GM21528 (cell line): ENCODE measurements around the gene CDH13.

Experiments used
- ATAC-seq: cut with Tn5 transposase; IDR thresholded peaks from one replicate; pipeline ENCODE4 v1.9.1; 2021; ENCODE audit warnings: mild to moderate bottlenecking, moderate library complexity; ENCODE audit not compliant: unreplicated experiment, low FRiP score

CDH13 gene

GRCh38 chr16:83609178-83609577 lies 982.4 kb downstream of the CDH13 start:
- no peak for ATAC-seq

GRCh38 chr16:83615141-83615952 lies 988.6 kb downstream of the CDH13 start:
- no peak for ATAC-seq

DNA sequence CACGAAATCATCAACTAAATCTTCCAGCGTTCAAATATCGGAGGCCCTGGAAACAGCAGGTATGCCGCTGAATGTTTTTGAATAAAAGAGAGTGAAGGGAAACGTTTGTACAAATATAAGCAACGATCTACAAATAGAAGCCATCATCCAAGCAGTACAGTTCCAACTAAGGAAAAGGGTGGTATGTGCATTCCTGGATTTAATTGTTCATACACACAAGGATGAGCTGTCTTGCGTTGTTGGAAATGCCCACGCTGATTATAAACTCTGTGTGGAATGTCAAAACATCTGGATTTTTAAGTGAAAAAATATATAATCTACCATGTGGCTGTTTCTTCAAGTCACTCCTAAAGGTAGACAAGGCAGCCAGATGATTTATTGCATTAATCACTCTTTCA lies 989.2 kb downstream of the CDH13 start:
- no peak for ATAC-seq

DNA sequence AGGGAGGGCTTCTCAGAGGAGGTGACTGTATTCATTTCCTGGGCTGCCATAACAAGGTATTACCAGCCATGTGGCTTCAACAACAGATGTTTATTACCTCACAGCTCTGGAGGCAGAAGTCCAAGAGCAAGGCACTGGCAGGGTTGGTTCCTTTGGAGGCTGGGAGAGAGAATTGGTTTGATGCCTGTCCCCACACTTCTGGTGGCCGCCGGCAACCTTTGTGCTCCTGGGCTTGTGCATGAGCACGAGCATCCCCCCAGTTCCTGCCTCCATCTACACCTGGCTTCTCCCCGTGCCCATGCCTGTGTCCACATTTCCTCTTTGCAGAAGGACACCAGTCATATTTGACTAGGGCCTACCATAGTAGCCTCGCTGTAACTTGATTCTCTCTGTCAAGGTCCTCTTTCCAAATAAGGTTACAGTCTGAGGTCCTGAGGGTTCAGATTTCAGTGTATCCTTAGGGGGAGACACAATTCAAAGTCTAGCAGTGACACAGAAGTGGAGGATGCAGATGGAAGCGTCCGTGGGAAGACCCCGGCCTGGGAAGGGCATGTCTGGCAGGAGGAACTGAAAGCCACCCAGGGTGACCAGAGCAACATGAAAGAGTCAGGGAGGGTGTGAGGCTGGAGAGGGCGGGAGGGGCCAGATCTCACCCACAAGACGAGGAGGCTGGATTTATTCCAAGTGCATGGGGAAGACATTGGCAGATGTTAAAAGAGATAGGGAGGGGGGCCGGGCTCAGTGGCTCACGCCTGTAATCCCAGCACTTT lies 992.8 kb downstream of the CDH13 start:
- no peak for ATAC-seq

DNA sequence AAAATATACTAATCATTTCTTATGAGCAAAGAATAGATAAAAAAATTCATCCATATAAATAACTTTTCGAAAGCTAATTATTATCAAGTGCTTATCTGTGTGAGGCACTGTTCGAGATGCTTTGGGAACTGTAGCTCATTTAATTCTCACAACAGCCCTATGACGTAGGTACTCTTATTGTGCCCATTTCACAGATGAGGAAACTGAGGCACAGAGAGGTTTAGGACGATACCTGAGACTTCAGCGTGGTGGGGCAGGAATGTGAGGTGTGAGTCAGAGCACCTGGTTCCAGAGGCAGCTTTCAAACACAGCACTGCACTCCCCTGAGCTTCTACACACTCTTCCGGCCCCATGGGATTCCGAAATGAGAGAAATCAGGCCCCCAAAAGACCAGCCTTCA lies 995.2 kb downstream of the CDH13 start:
- ATAC-seq = no peak

DNA sequence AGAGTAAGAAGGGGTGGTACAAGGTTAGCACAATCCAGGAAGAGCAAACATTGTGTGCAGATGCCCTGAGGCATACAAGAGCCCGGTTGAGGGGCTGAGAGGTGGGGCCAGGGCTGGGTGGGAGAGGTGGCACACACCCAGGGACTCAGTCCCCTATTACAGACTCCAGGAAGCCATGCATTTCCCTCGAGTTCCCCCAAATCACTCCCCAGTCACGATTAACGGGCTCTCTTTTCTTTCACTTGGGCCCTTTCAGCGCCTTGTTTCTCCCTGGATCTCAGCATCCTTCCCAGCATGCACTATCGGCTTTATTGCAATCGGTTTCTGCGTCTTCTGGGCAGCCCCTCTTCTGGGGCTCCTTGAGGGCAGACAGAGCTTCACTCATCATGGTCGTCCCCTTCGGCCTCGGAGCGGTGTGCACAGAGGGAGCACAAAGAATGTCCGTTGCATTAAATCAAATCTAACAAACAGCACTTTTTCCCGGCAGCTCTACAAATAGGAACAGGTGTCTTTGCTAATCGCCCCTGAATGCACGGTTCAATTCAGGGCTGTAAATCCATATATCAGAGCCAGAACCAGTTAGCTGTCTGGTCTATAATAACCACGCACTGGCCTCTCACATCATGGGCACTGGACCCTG lies 996.4 kb downstream of the CDH13 start:
- no peak for ATAC-seq

DNA sequence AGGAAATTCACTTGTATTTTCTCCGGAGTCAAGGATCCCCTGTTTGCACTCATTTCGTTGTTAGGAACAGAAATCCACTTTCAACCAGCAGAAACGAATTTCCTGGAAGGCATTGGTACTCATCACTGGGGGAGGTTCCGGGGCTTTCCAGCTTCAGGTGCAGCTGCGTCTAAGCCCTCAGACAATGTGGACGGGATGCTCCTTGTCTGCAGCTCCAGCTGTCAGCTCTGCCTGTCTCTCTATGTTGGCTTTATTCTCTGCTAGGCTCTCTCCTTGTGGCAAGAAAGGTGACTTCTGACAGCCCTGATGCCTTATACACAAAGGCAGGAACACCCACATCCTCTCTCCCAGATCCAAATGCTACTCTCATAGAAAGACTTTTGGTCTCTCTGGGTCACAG lies 997.1 kb downstream of the CDH13 start:
- no peak for ATAC-seq

DNA sequence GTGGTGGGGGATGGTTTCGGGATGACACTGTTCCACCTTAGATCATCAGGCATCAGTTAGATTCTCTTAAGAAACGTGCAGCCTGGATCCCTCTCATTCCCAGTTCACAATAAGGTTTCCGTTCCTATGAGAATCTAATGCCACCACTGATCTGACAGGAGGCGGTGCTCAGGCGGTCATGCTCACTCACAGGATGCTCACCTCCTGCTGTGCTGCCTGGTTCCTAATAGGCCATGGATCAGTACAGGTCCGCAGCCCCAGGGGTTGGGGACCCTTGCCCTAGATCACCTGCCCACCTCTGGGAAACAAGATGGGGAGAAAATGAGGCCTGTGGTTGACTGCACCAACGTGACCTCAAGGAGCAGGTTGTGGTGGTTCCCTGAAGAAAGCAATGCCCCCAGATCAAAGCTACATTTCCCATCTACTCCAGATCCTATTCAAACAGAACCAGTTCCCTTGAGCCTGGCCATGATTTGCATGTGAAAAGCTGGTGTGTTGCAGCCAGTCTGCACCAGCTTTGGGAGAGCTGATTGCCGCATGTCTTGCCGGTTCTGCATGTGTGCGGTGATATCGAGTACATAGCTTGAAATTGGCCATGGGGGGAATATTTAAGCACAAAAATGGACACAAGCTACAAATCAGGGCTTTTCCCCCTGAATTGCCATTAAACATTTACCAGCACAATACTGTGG lies 997.8 kb downstream of the CDH13 start:
- ATAC-seq = no peak

- no peak for ATAC-seq
Measured at GRCh38 chr16:83626204-83626603, 999.4 kb downstream of the CDH13 start.

DNA sequence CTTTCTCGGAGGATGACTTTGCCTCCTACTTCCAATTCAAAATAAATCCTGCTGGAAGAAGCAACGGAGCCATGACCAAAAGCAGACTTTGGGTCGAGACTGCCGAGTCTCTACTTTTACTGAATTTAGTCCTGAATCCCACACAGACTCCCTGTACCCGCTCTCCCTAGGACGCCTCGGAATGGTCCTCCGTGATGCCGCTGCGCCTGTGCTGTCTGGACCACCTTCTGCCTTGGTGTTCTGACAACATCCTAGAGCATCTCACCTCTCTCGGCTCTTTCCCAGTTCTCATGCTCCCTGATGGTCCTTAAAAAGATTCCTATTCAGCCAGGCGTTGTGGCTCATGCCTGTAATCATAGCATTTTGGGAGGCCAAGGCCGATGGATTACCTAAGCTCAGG lies 999.9 kb downstream of the CDH13 start:
- ATAC-seq = no peak

- no peak for ATAC-seq
Measured at GRCh38 chr16:83627996-83628395, 1001.2 kb downstream of the CDH13 start.

DNA sequence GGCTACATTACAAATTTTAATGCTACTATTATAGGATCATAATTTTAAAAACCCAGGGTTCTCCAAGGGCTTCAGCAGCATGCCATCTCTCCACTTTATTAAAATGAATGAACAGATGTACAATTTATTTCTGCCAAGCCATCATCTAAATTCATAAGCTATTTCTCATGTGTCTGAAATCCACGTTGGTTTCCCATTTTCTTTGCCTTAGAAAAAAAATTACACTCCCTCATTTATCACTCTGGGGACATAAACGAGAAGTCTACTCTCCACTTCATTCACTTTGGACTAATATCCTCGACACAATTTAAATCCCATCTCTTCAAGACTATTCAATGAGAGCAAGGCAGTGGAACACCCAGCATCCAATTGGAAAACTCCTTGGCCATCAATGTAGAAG lies 1002.7 kb downstream of the CDH13 start:
- ATAC-seq = no peak

GRCh38 chr16:83629836-83630235 lies 1003.1 kb downstream of the CDH13 start:
- ATAC-seq = no peak

DNA sequence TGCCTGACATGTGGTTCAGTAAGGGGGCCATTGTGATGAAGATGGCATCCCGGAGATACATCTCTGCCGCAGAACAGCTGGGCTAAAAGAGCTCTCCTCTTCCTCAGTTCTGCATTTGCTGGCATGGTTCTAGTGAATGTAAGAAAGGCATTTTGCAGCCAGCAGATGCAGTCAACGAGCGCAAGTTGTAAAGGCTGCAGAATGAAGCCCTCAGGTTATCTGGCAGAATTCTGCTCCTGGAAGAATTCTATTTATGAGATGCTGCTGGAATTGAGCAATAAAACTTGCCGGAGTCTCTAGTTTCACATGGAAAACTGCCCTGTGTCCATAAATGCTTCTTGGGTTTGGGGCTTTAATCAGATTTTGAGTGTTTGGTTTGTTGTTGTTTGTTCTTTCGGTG lies 1004.2 kb downstream of the CDH13 start:
- no peak for ATAC-seq

- ATAC-seq = no peak
Measured at GRCh38 chr16:83633286-83633685, 1006.5 kb downstream of the CDH13 start.

GRCh38 chr16:83648347-83648746 lies 1021.6 kb downstream of the CDH13 start:
- ATAC-seq = no peak

GRCh38 chr16:83651871-83652270 lies 1025.1 kb downstream of the CDH13 start:
- ATAC-seq = no peak

- ATAC-seq = no peak
Measured at GRCh38 chr16:83652943-83653342, 1026.2 kb downstream of the CDH13 start.

DNA sequence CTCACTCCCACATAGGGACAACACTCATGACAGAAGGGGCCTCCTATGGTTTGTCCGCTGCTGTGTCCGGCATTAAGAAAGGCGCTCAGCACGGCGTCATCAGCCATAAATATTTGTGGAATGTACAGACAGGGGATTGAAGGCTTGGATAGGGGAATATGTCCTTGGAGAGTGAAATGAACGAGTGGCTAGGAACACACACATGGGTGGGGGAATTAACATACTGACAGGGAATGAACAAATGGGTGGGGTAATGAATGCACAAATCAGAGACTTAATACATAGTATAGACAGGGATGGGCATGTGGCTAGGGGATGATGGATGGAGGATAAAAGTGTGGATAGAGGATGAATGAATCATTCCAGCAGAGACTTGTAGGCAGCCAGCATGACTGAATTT lies 1027.0 kb downstream of the CDH13 start:
- ATAC-seq = no peak

GRCh38 chr16:83660282-83660681 lies 1033.5 kb downstream of the CDH13 start:
- no peak for ATAC-seq

- ATAC-seq = no peak
Measured at GRCh38 chr16:83661656-83662055, 1034.9 kb downstream of the CDH13 start.
